H1 (cell line): ENCODE measurements around the gene TTC36.
A peak's percentile ranks its signal among the peaks of the same experiment; 100 is the strongest.

Source experiments
- EZH2 ChIP-seq: fragments of 200-600 bp; sonication (generic); IDR thresholded peaks from 2 replicates; pipeline ENCODE4 v1.7.1; 2012; ENCODE audit warnings: low read depth, mild to moderate bottlenecking, moderate library complexity, low read length, inconsistent platforms; ENCODE audit not compliant: severe bottlenecking
- HDAC6 ChIP-seq: IDR thresholded peaks from one replicate; pipeline ENCODE4 v1.7.1; 2012; ENCODE audit warnings: low read depth, mild to moderate bottlenecking, inconsistent platforms, low read length, moderate library complexity
- JUN ChIP-seq: IDR thresholded peaks from 2 replicates; pipeline ENCODE4 v1.6.1; 2011; ENCODE audit warnings: low read depth, mild to moderate bottlenecking, improper control_type of control experiment, low read length
- JUND ChIP-seq: IDR thresholded peaks from 2 replicates; pipeline ENCODE4 v1.6.1; 2011; ENCODE audit warnings: mild to moderate bottlenecking, improper control_type of control experiment, low read length
- POLR2A ChIP-seq, 2 experiments: IDR thresholded peaks; 1 replicate in 1 of 2; 2 replicates in 1 of 2; pipeline ENCODE4 v1.6.1; 2011; ENCODE audit warnings: low read depth in 2 of 2, low read length in 2 of 2, mild to moderate bottlenecking in 2 of 2; ENCODE audit errors: control extremely low read depth in 1 of 2
- POLR2AphosphoS5 ChIP-seq: IDR thresholded peaks from 2 replicates; pipeline ENCODE4 v1.6.1; 2011; ENCODE audit warnings: low read depth, low read length
- POU5F1 ChIP-seq: IDR thresholded peaks from 2 replicates; pipeline ENCODE4 v1.6.1; 2011; ENCODE audit warnings: low read depth, mild to moderate bottlenecking, low read length, moderate library complexity
- RAD21 ChIP-seq, 2 experiments: IDR thresholded peaks in 1 of 2; conservative IDR thresholded peaks in 1 of 2; 2 replicates each; pipeline ENCODE4 v1.6.1; 2011; ENCODE audit warnings: low read depth in 2 of 2, low read length in 2 of 2, improper control_type of control experiment in 1 of 2, inconsistent platforms in 1 of 2, mild to moderate bottlenecking in 1 of 2, moderate library complexity in 1 of 2
- TAF1 ChIP-seq: IDR thresholded peaks from 2 replicates; pipeline ENCODE4 v1.6.1; 2011; ENCODE audit warnings: mild to moderate bottlenecking, low read depth, low read length
- ZNF274 ChIP-seq: IDR thresholded peaks from 2 replicates; pipeline ENCODE4 v1.7.0; 2012; ENCODE audit warnings: low read length, borderline replicate concordance; ENCODE audit errors: extremely low read depth
- TF ChIP-seq, protein P1 (sequence below), 3 experiments: IDR thresholded peaks; 1 replicate in 2 of 3; 2 replicates in 1 of 3; pipeline versions ENCODE4 v1.5.1 to v1.6.1; 2011; ENCODE audit warnings: low read length in 3 of 3, mild to moderate bottlenecking in 3 of 3, inconsistent platforms in 2 of 3, low read depth in 1 of 3, moderate library complexity in 1 of 3; ENCODE audit not compliant: insufficient read depth in 1 of 3; ENCODE audit errors: control extremely low read depth in 1 of 3

DNA sequence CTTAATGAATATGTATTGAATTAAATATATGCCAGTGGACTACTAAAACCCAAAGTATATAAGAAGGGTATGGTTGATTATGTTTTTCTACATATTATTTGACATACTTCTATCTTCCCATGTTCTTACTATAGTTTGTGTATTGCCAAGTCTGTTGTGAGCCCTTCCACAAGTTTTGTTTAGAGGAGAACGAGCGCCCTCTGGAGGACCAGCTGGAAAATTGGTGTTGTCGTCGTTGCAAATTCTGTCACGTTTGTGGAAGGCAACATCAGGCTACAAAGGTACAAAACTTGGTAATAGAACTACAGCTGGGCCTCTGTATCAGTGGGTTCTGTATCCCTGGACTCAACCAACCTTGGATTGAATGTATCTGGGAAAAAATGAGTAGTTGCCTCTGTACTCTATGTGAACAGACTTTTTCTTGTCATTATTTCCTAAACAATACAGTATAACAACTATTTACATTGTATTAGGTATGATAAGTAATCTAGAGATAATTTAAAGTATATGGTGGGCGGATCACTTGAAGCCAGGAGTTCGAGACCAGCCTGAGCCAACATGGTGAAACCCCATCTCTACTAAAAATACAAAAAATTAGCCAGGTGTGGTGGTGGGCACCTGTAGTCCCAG is 38.7 kb upstream of the TTC36 start:
- TF ChIP-seq POLR2AphosphoS5 = no peak
- TF ChIP-seq, protein P1, sequence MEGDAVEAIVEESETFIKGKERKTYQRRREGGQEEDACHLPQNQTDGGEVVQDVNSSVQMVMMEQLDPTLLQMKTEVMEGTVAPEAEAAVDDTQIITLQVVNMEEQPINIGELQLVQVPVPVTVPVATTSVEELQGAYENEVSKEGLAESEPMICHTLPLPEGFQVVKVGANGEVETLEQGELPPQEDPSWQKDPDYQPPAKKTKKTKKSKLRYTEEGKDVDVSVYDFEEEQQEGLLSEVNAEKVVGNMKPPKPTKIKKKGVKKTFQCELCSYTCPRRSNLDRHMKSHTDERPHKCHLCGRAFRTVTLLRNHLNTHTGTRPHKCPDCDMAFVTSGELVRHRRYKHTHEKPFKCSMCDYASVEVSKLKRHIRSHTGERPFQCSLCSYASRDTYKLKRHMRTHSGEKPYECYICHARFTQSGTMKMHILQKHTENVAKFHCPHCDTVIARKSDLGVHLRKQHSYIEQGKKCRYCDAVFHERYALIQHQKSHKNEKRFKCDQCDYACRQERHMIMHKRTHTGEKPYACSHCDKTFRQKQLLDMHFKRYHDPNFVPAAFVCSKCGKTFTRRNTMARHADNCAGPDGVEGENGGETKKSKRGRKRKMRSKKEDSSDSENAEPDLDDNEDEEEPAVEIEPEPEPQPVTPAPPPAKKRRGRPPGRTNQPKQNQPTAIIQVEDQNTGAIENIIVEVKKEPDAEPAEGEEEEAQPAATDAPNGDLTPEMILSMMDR (IDR thresholded peaks at IDR 0.05; ENCODE audit: control extremely low read depth in 1 of 3, insufficient read depth in 1 of 3, low read depth in 1 of 3, low read length in 3 of 3) = peak; percentile 65 to 78 (median 76)
- no peak for TF ChIP-seq JUN
- no peak for TF ChIP-seq ZNF274
- no peak for TF ChIP-seq EZH2
- no peak for TF ChIP-seq POU5F1
- no peak for TF ChIP-seq POLR2A (IDR thresholded peaks at IDR 0.05; ENCODE audit: control extremely low read depth in 1 of 2, low read depth in 2 of 2, low read length in 2 of 2)
- no peak for TF ChIP-seq JUND
- no peak for TF ChIP-seq HDAC6
- no peak for TF ChIP-seq TAF1
- TF ChIP-seq RAD21 (IDR thresholded peaks at IDR 0.05 in 1 of 2, conservative IDR thresholded peaks at IDR 0.05 in 1 of 2; ENCODE audit: low read depth in 2 of 2, low read length in 2 of 2) = peak; percentile 83 to 85
